ENCODE results near the gene EXD3. TPM values are rescaled to one million over a fixed set of nuclear protein-coding genes. Genes with fewer than 3 reads are reported as not detected.
A peak's percentile ranks its signal among the peaks of the same experiment; 100 is the strongest.
"Not testable (repeated sequence)": the region's sequence is repeated elsewhere in the genome, so short reads cannot be mapped to it uniquely, and the experiment has no call there.

EXD3 gene, protein sequence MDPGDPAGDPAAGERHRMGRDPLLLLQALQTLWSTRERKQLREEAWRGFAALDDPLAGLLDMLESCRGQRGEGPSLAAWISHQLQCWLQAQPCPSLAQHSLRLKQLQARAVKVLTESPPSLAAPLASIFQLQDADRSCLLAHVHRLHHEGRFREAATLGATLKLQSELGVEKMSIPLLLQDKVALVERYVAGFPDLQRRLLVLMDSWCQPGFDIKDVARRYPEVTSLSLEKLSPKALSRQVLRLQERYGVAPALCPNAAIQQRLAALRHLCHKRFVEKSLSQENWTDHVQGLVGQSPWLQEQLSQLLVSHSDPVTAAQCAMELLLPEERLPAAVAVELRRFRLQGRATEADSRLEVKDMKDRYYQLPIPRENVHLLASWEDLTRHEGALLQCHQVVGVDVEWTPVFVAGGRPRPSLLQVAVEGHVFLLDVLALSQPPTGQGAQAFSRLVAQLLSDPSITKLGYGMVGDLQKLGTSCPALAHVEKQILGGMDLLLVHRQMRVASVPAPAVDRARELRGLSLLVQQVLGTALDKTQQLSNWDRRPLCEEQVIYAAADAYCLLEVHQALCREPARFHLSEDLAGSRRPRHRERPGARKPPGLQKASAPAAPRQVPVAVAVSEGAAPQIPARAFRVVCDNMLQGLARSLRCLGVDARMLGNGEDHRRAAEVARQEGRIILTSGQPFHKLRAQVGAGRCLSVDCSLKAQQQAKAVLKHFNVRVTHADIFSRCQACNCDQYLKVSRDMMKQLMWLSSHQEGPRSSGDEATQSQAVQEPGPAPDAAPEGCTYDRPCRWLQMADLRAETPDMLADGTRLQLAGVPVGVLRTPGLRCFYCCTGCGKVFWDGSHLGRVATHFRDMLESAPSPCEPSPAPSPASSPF
- 10 to 100 TPM in 3 of 8 experiments, 1 to 10 TPM in 5; 3.2 to 14.8 (median 9.6) TPM for total RNA-seq

DNA sequence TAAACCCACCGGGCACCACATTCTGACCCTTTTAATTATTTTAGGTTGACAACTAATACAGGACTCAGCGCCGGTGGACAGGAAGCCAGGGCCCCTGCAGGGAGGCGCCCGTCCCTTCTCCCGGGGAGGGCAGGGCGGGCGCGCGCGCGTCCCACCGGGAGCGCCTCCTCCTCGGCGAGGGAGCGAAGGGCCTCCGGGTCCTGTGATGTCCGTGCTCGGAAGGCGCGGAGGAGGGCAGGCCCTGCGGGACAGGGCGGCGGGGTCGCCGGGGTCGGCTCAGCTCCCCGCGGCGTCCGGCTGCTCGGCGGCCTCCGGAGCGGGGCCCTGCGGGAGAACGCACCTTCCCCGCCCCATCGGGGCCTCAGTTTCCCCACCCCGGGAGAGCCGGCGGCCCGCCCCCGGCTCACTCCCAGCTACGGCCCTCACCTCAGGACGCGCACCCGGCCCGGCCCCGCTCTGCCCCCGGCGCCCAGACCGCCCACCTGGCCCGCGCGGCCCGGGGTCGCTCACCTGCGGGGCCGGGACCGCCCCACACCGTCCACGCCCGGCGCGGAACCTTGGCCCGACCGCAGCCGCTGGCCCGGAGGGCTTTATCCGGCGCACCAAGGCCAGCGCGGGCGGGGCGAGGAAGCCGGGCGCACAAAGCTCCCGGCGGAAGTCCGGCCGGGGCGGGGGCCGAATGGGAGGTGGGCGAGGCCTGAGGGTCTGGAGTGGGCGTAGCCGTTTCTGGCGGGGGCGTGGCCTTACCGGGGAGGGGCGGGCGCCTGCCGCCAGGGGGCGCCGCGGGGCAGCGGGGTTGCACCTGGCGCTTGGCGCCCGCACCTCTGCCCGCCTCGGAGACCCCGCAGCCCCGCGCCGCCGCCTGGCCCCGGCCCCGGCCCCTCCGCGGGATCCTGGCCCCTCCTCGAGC lies at the start of gene EXD3, which contains the start of gene NOXA1:
EXD3 (minus strand) TSS at position 559 of the 910 bp plus-strand sequence. CDS start 27,805 bp downstream, outside the sequence.
NOXA1 (plus strand) TSS at position 790 of the 910 bp plus-strand sequence. CDS start 137 bp downstream, outside the sequence.
- in situ Hi-C loops (cut with MboI; ENCODE audit: low pct_unique_long_range_greater_than_20kb in 2 of 9, low sequenced_read_pairs in 9 of 9, unreplicated experiment in 9 of 9), result loop anchor here in 6 of 9 experiments (25.0 kb wide), 2 partner anchors 111 to 136 kb away; partner anchors contain the start of genes NRARP (in 5 of the 6) and TOR4A (in 1 of the 6)
- no peak within 1 kb of the TSS for H3K27ac ChIP-seq
- ATAC-seq (replicated peaks in 6 of 8), result peak; percentile 72 to 87 (median 84)
- H3K4me1 ChIP-seq (replicated peaks in 1 of 2), result peaks cover 6 to 10% of the 10 kb centered on the region in 2 donors
- H3K4me3 ChIP-seq, result peak within 1 kb of the TSS; percentile 51 to 98 (median 78)
- 0 to 10% (median 0%) methylated on average over 1 to 2 of the region's 113 CpGs; no CpG with 5 or more reads in 7 of the 10 experiments for WGBS, 10 experiments

DNA sequence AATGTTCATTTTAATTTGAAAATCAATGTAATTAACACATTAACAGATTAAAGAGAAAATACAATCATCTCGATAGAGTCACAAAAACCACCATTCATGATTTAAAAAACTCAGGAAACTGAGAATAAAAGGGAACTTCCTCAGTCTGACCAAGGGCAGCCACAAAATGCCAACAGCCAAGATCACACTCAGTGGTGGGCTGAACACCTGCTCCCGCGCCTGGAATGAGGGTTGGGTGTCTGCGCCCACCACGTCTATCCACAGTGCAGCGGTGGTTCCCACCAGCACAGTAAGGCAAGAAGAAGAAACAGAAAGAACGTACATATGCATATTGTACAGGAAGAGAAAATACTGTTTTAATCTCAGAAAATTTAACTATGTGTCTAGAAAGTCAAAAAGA lies 47.8 kb upstream of the EXD3 start:
- H3K27ac ChIP-seq, result no peak overlapping the region
- in situ Hi-C loops (cut with MboI; ENCODE audit: low pct_unique_long_range_greater_than_20kb in 2 of 9, low sequenced_read_pairs in 9 of 9, unreplicated experiment in 9 of 9), result no loop called here
- no peak overlapping the region for H3K4me3 ChIP-seq
- ATAC-seq (replicated peaks in 6 of 8), result no peak
- 21 to 100% (median 82%) methylated on average over 1 to 7 of the region's 7 CpGs; no CpG with 5 or more reads in 1 of the 10 experiments for WGBS, 10 experiments
- H3K4me1 ChIP-seq (replicated peaks in 1 of 2), result no peaks in the 10 kb centered on the region

DNA sequence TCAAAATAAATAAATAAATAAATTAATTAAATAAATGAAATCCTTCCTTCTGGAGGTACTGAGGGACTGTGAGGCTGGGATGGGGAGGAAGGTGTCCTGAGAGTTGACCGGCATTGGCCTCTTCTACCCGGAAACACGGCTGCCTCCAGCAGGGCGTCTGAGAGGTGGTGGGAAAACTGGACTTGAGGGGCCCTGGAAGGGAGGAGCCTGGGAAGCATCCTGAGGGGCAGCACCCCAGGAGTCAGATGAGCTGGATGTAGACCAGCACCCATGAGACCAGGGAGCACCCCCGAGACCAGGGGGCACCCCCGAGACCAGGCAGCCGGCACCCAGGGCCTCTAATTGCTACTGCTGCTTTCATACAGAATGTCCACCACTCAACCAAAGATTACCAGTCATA lies 44.9 kb upstream of the EXD3 start:
- in situ Hi-C loops (cut with MboI; ENCODE audit: low pct_unique_long_range_greater_than_20kb in 2 of 9, low sequenced_read_pairs in 9 of 9, unreplicated experiment in 9 of 9), result no loop called here
- 80 to 93% (median 91%) methylated on average over 1 to 4 of the region's 7 CpGs; no CpG with 5 or more reads in 6 of the 10 experiments for WGBS, 10 experiments
- no peak overlapping the region for H3K4me3 ChIP-seq
- H3K4me1 ChIP-seq (replicated peaks in 1 of 2), result no peaks in the 10 kb centered on the region
- H3K27ac ChIP-seq, result no peak overlapping the region
- no peak for ATAC-seq (replicated peaks in 6 of 8)

DNA sequence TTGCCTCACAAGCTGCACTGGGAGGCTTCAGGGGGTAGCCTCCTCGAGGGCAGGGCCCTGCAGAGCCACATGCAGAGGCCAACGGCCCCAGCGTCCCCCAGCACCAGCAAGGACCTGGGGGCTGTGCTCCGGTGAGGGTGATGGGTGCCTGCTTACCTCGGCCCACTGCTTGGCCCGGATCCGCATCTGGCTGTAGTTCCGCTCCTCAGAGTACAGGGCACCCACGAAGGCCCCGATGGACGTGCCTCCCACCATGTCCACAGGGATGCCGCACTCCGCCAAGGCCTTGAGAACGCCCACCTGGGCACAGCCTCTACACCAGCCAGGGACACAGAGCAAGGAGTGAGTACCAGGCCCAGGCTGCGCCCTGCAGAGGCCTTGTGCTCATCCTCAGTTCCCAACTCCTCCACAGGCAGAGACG lies 44.2 kb upstream of the EXD3 start:
- ATAC-seq (replicated peaks in 6 of 8), result no peak
- Histone ChIP-seq H3K4me3 (no peak overlapping the region), H3K4me1 (replicated peaks in 1 of 2) (no peaks in the 10 kb centered on the region), H3K27ac (no peak overlapping the region)
- no CpG with 5 or more reads among the region's 16 CpGs for WGBS, 10 experiments
- in situ Hi-C loops (cut with MboI; ENCODE audit: low pct_unique_long_range_greater_than_20kb in 2 of 9, low sequenced_read_pairs in 9 of 9, unreplicated experiment in 9 of 9), result no loop called here

DNA sequence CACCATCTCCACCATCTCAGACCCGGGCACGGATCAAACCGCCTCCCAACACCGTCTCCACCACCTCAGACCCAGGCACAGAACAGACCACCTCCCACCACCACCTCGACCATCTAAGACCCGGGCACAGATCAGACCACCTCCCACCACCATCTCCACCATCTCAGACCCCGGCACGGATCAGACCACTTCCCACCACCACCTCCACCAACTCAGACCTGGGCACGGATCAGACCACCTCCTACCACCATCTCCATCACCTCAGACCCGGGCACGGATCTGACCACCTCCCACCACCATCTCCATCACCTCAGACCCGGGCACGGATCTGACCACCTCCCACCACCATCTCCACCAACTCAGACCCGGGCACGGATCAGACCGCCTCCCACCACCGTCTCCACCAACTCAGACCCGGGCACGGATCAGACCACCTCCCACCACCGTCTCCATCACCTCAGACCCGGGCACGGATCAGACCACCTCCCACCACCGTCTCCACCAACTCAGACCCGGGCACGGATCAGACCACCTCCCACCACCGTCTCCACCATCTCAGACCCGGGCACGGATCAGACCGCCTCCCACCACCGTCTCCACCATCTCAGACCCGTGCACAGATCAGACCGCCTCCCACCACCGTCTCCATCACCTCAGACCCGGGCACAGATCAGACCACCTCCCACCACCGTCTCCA lies 43.6 kb upstream of the EXD3 start:
- H3K4me3 ChIP-seq; H3K4me1 ChIP-seq (replicated peaks in 1 of 2); in situ Hi-C loops (cut with MboI; ENCODE audit: low pct_unique_long_range_greater_than_20kb in 2 of 9, low sequenced_read_pairs in 9 of 9, unreplicated experiment in 9 of 9); H3K27ac ChIP-seq; ATAC-seq (replicated peaks in 6 of 8): not testable (repeated sequence)
- 51 to 100% (median 83%) methylated on average over 1 to 8 of the region's 35 CpGs; no CpG with 5 or more reads in 5 of the 10 experiments for WGBS, 10 experiments

DNA sequence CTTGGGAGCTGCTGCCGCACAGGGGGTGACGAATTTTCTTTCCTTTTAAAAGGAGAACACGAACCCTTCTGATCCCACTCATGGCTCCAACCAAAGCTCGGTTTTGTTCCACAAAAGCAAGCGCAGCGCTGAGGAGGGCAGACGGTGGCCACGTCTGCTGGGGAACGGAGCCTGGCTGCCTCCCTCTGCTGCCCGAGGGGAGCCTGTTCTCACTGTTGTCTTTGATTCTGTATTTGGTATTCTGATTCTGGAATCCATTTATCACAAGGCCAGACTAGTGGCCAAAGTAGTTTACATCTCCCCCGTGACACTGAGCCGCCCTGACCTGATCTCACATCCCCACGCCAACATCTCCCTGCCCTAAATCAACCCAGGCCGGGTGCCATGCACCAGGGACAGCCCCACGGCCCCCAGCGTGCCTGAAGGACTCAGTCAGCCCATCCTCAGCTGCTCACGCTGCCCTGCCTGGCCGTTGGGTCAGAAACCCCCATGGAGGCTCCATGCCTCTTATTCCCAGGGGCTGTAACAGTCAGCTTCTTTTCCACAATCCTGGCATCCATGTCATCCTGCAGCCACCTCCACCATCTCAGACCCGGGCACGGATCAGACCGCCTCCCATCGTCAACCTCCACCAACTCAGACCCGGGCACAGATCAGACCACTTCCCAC lies 42.9 kb upstream of the EXD3 start:
- Histone ChIP-seq H3K4me1 (replicated peaks in 1 of 2) (no peaks in the 10 kb centered on the region), H3K27ac (no peak overlapping the region), H3K4me3 (no peak overlapping the region)
- in situ Hi-C loops (cut with MboI; ENCODE audit: low pct_unique_long_range_greater_than_20kb in 2 of 9, low sequenced_read_pairs in 9 of 9, unreplicated experiment in 9 of 9), result no loop called here
- ATAC-seq (replicated peaks in 6 of 8), result no peak
- 10 to 100% (median 85%) methylated on average over 1 to 4 of the region's 23 CpGs; no CpG with 5 or more reads in 4 of the 10 experiments for WGBS, 10 experiments

DNA sequence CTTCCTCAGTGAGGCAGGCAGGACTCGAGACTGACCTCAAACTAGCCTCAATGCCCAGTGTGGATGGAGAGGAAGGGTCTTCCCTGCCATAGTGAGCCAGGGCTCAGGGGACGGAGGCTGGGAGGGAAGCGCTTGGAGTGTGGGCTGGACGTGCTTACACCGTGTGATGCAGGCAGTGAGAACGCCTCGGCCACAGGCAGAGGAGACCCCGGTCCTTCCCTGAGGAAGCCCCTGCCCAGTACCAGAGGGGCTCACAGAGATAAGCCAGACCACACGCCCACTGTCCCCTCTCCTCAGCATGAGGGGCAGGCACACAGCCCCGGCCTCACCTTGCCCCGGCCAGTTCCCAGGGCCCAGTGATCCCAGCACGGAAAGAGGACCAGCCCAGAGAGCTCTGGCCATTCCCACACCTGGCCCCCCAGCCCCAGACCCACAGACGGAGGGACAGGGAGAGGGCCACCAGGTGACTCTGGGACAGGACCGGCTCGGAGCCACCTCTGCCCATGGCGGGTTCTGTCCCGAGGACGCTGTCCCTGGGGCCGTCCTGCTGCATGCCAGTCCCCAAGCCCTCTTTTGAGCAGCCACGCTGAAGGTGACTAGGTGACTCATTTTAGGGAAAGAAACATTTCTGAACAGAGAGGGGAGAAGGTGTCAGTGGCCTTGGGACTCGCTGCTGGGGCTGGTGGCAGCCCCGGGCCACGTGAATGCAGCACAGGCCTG lies 42.2 kb upstream of the EXD3 start:
- no peak overlapping the region for H3K27ac ChIP-seq
- in situ Hi-C loops (cut with MboI; ENCODE audit: low pct_unique_long_range_greater_than_20kb in 2 of 9, low sequenced_read_pairs in 9 of 9, unreplicated experiment in 9 of 9), result no loop called here
- no peaks in the 10 kb centered on the region for H3K4me1 ChIP-seq (replicated peaks in 1 of 2)
- H3K4me3 ChIP-seq, result no peak overlapping the region
- ATAC-seq (replicated peaks in 6 of 8), result peak in 1 of 8 experiments; percentile 6
- 76 to 100% (median 97%) methylated on average over 1 to 12 of the region's 23 CpGs; no CpG with 5 or more reads in 5 of the 10 experiments for WGBS, 10 experiments

DNA sequence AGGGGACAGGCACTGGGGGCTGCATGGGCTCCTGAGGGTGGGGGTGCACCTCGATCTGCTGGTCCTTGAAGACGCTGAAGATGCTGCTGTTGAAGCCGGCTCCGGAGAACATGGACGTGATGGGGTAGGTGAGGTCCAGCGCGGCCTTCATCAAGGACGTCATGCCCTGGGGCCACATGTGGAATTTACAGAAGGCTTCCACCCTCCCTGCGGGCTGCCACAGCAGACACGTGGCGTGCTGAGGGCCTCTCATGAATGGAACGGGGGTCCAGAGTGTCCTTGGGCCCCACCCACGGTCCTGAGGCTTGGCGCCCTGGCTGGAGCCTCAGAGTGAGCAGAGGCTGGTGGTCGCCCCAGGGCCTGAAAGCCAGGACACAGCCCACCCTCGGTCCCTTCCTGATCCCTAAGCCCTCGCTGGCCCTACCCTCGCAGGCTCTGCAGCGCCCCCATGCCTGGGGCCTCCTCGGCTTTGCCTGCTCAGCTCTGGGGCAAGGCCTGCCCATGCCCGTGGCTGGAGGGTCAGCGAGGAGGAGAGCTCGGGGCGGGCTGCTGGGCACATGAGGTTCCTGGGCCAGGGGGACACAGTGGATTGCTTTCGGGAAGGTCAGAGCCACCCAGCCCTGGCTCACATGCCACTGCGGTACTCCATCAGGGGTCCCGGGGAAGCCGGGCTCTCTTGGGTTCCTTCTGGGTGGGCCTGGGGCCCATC lies 41.5 kb upstream of the EXD3 start:
- peaks cover 3 to 6% of the 10 kb centered on the region in 2 donors for H3K4me1 ChIP-seq (replicated peaks in 1 of 2)
- no peak overlapping the region for H3K27ac ChIP-seq
- 72% methylated on average over 10 of the region's 28 CpGs; no CpG with 5 or more reads in 9 of the 10 experiments for WGBS, 10 experiments
- in situ Hi-C loops (cut with MboI; ENCODE audit: low pct_unique_long_range_greater_than_20kb in 2 of 9, low sequenced_read_pairs in 9 of 9, unreplicated experiment in 9 of 9), result no loop called here
- no peak for ATAC-seq (replicated peaks in 6 of 8)
- no peak overlapping the region for H3K4me3 ChIP-seq

DNA sequence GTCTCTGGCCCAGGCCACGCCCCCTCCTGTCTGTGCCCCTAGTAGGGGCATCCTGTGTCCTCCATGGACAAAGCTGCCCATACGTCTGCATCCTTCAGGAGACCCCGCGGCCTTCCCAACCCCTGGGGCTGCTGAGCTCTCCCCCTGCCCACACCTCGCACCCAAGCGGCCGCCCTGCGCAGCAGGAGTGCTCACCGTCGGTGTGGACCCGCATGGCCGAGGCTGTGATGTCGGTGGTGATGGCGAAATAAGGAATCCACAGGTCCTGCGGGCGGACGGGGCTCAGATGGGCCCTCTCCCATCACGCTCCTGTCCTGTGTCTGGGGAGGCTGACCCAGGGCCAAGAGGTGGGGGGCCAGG lies 40.9 kb upstream of the EXD3 start:
- in situ Hi-C loops (cut with MboI; ENCODE audit: low pct_unique_long_range_greater_than_20kb in 2 of 9, low sequenced_read_pairs in 9 of 9, unreplicated experiment in 9 of 9), result no loop called here
- ATAC-seq (replicated peaks in 6 of 8), result no peak
- 80 to 85% methylated on average over 2 to 4 of the region's 18 CpGs; no CpG with 5 or more reads in 8 of the 10 experiments for WGBS, 10 experiments

DNA sequence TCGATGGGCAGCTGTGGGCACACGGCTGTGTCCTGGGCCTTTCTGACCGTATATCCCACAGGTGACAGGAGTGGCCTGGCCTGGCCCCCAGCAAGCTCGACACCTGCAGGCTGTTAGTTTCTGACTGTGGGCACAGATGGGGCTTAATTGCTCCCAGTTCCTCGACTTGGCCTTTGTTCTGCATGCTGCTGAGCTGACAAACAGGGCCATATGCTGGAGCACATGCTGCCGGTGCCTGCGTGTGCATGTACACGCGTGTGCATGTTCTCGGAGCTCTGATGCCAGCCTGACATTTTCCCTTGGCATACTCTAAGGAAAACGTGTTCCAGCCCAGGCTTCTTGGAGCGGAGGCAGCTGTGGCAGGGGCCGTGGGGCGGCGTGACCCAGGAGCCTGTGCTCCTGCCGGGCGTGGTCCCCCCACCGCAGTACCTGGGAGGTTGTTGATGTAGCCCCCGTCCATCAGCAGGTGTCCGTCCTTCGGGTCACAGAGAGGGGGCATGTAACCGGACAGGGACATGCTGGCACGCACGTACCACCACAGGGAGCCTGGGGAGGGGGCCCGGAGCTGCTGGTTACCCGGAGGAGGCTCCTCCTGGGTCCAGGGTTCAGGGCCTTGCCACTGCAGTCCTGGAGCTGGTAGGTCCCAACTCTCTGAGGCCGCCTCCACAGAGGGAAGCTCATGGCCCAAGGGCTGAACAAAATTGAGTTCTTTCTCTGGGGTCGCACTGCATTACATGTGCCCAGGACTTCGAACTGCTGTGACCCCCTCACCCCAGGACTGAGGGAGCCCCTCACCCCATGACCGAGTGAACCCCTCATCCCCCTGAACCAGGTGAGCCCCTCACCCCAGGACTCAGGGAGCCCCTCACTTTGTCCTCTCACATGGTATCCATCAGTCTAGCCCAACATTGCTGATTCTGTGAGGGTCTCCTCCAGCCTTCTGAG lies 40.3 kb upstream of the EXD3 start:
- ATAC-seq (replicated peaks in 6 of 8), result no peak
- in situ Hi-C loops (cut with MboI; ENCODE audit: low pct_unique_long_range_greater_than_20kb in 2 of 9, low sequenced_read_pairs in 9 of 9, unreplicated experiment in 9 of 9), result no loop called here
- WGBS, 10 experiments, result 40 to 100% (median 85%) methylated on average over 1 to 7 of the region's 30 CpGs; no CpG with 5 or more reads in 6 of the 10 experiments
- Histone ChIP-seq H3K4me1 (replicated peaks in 1 of 2) (peaks cover 6 to 7% of the 10 kb centered on the region in 2 donors), H3K4me3 (no peak overlapping the region), H3K27ac (no peak overlapping the region)

More for the DNA sequence above, 40.9 kb upstream of the EXD3 start:
- no peak overlapping the region for H3K27ac ChIP-seq
- H3K4me3 ChIP-seq, result no peak overlapping the region
- peaks cover 4 to 7% of the 10 kb centered on the region in 2 donors for H3K4me1 ChIP-seq (replicated peaks in 1 of 2)

All from motor neuron (in vitro differentiated cells).